ENCODE measurements around the gene FRAS1.
"Not testable (repeated sequence)": the region's sequence is repeated elsewhere in the genome, so short reads cannot be mapped to it uniquely, and the experiment has no call there.

Gene FRAS1

GRCh38 chr4:78460368-78460767 is 403.2 kb downstream of the FRAS1 start:
- DNase-seq, result no peak

- DNase-seq, result no peak
Measured at GRCh38 chr4:78464265-78464664, 407.1 kb downstream of the FRAS1 start.

GRCh38 chr4:78467223-78467622 is 410.1 kb downstream of the FRAS1 start:
- DNase-seq, result not testable (repeated sequence)

GRCh38 chr4:78468272-78468671 is 411.1 kb downstream of the FRAS1 start:
- no peak for DNase-seq

- DNase-seq, result no peak
Measured at GRCh38 chr4:78476108-78476704, 419.1 kb downstream of the FRAS1 start.

- no peak for DNase-seq
Measured at GRCh38 chr4:78477276-78477675, 420.2 kb downstream of the FRAS1 start.

- no peak for DNase-seq
Measured at GRCh38 chr4:78478523-78478922, 421.4 kb downstream of the FRAS1 start.

GRCh38 chr4:78480286-78480685 is 423.2 kb downstream of the FRAS1 start:
- DNase-seq, result no peak

GRCh38 chr4:78481180-78481579 is 424.1 kb downstream of the FRAS1 start:
- DNase-seq, result peak; percentile 61

GRCh38 chr4:78482281-78482680 is 425.2 kb downstream of the FRAS1 start:
- DNase-seq, result no peak

GRCh38 chr4:78483811-78484210 is 426.7 kb downstream of the FRAS1 start:
- DNase-seq, result no peak

- no peak for DNase-seq
Measured at GRCh38 chr4:78484574-78484973, 427.5 kb downstream of the FRAS1 start.

- no peak for DNase-seq
Measured at GRCh38 chr4:78493731-78494130, 436.6 kb downstream of the FRAS1 start.

GRCh38 chr4:78496021-78496643 is 439.0 kb downstream of the FRAS1 start:
- DNase-seq, result no peak

GRCh38 chr4:78506260-78506659 is 449.1 kb downstream of the FRAS1 start:
- DNase-seq, result not testable (repeated sequence)

- DNase-seq, result no peak
Measured at GRCh38 chr4:78509043-78509442, 451.9 kb downstream of the FRAS1 start.

- no peak for DNase-seq
Measured at GRCh38 chr4:78510108-78510507, 453.0 kb downstream of the FRAS1 start.

GRCh38 chr4:78510681-78511080 is 453.6 kb downstream of the FRAS1 start:
- DNase-seq, result no peak

GRCh38 chr4:78512357-78512920 is 455.3 kb downstream of the FRAS1 start:
- no peak for DNase-seq

- peak; percentile 62 for DNase-seq
Measured at GRCh38 chr4:78513411-78513975, 456.4 kb downstream of the FRAS1 start.

GRCh38 chr4:78517050-78517652 is 460.0 kb downstream of the FRAS1 start:
- no peak for DNase-seq

- no peak for DNase-seq
Measured at GRCh38 chr4:78518561-78518960, 461.4 kb downstream of the FRAS1 start.

- DNase-seq, result no peak
Measured at GRCh38 chr4:78519962-78520361, 462.8 kb downstream of the FRAS1 start.

- DNase-seq, result no peak
Measured at GRCh38 chr4:78520808-78521226, 463.7 kb downstream of the FRAS1 start.
